Loucy (cell line): Measurements from ENCODE around the gene TRIO.

Experiments
- H2AFZ ChIP-seq: fragments of 200-600 bp; sonication (generic); 2 replicates; pipeline ENCODE4 v1.6.0; 2016; ENCODE audit warnings: antibody characterized with exemption, mild to moderate bottlenecking, low read length, moderate library complexity
- H3F3A ChIP-seq: fragments of 200-600 bp; 2 replicates; pipeline ENCODE4 v1.6.0; 2016; ENCODE audit warnings: antibody characterized with exemption, low read depth, mild to moderate bottlenecking
- H3K27me3 ChIP-seq: fragments of 200-600 bp; sonication (generic); 2 replicates; pipeline ENCODE4 v1.6.1; 2014; ENCODE audit warnings: low read length, mild to moderate bottlenecking; ENCODE audit not compliant: insufficient read depth, poor library complexity, severe bottlenecking
- H3K36me3 ChIP-seq: fragments of 200-600 bp; sonication (generic); 2 replicates; pipeline ENCODE4 v1.6.1; 2016; ENCODE audit warnings: low read length; ENCODE audit not compliant: insufficient read depth
- H3K4me1 ChIP-seq: fragments of 200-600 bp; sonication (generic); 2 replicates; pipeline ENCODE4 v1.5.1; 2014; ENCODE audit warnings: low read length, mild to moderate bottlenecking; ENCODE audit not compliant: insufficient read depth, poor library complexity, severe bottlenecking
- H3K4me2 ChIP-seq: fragments of 200-600 bp; sonication (generic); 2 replicates; pipeline ENCODE4 v1.6.0; 2014; ENCODE audit warnings: antibody characterized with exemption, low read length, low read depth, mild to moderate bottlenecking; ENCODE audit not compliant: poor library complexity, severe bottlenecking
- H3K4me3 ChIP-seq: fragments of 200-600 bp; sonication (generic); 2 replicates; pipeline ENCODE4 v1.5.1; 2014; ENCODE audit warnings: low read length, mild to moderate bottlenecking, mixed read lengths; ENCODE audit not compliant: poor library complexity, severe bottlenecking
- H3K79me2 ChIP-seq: fragments of 200-600 bp; sonication (generic); 2 replicates; pipeline ENCODE4 v1.6.1; 2014; ENCODE audit warnings: low read length; ENCODE audit not compliant: insufficient read depth
- H3K9ac ChIP-seq: fragments of 200-600 bp; sonication (generic); 2 replicates; pipeline ENCODE4 v1.6.0; 2014; ENCODE audit warnings: mild to moderate bottlenecking, low read depth, low read length, moderate library complexity; ENCODE audit not compliant: poor library complexity, severe bottlenecking
- H3K9me2 ChIP-seq: fragments of 200-600 bp; sonication (generic); replicated peaks from 2 replicates; pipeline ENCODE4 v1.6.1; 2016; ENCODE audit warnings: low read depth, low read length, mixed read lengths
- H3K9me3 ChIP-seq: fragments of 200-600 bp; sonication (generic); 2 replicates; pipeline ENCODE4 v1.6.1; 2014; ENCODE audit warnings: mild to moderate bottlenecking, antibody characterized with exemption, low read length, low read depth; ENCODE audit not compliant: insufficient read depth
- H4K20me1 ChIP-seq: fragments of 200-600 bp; sonication (generic); 2 replicates; pipeline ENCODE4 v1.6.0; 2014; ENCODE audit warnings: antibody characterized with exemption, low read length, mild to moderate bottlenecking; ENCODE audit not compliant: insufficient read depth, poor library complexity, severe bottlenecking
- CTCF ChIP-seq: fragments of 200-600 bp; sonication (generic); conservative IDR thresholded peaks from 2 replicates; pipeline ENCODE4 v1.5.1; 2014; ENCODE audit warnings: mild to moderate bottlenecking, antibody characterized with exemption, low read length
- EZH2phosphoT487 ChIP-seq: fragments of 200-600 bp; IDR thresholded peaks from 2 replicates; pipeline ENCODE4 v1.6.1; 2018; ENCODE audit warnings: antibody characterized with exemption, mild to moderate bottlenecking, moderate library complexity, borderline replicate concordance

Gene TRIO

GRCh38 chr5:14509556-14509955 lies 366.4 kb downstream of the TRIO start:
- Histone ChIP-seq H3K4me1 (no peaks in the 10 kb centered on the region), H3K27me3 (no peaks in the 10 kb centered on the region), H4K20me1 (no peaks in the 10 kb centered on the region), H3K36me3 (peaks cover 9% of the 10 kb centered on the region; the same call in 1 of the 2 replicates), H3K4me3 (no peak overlapping the region), H3K79me2 (no peaks in the 10 kb centered on the region), H3K9me2 (no peaks in the 10 kb centered on the region), H3K4me2 (no peak overlapping the region), H3K9ac (no peak overlapping the region), H2AFZ (no peak overlapping the region), H3K9me3 (no peaks in the 10 kb centered on the region), H3F3A (no peaks in the 10 kb centered on the region)
- TF ChIP-seq CTCF (no peak), EZH2phosphoT487 (no peak)

- Histone ChIP-seq H3K9ac (no peak overlapping the region), H4K20me1 (no peaks in the 10 kb centered on the region), H3K4me1 (no peaks in the 10 kb centered on the region), H3K36me3 (peaks cover 9% of the 10 kb centered on the region; the same call in 1 of the 2 replicates), H3K9me2 (no peaks in the 10 kb centered on the region), H3K4me2 (no peak overlapping the region), H3K4me3 (no peak overlapping the region), H3K9me3 (no peaks in the 10 kb centered on the region), H3K27me3 (no peaks in the 10 kb centered on the region), H3F3A (no peaks in the 10 kb centered on the region), H2AFZ (no peak overlapping the region), H3K79me2 (no peaks in the 10 kb centered on the region)
- no peak for TF ChIP-seq EZH2phosphoT487
- TF ChIP-seq CTCF, result no peak
These were observed 367.1 kb downstream of the TRIO start for GRCh38 chr5:14510156-14510734.

GRCh38 chr5:14510880-14511279 lies 367.7 kb downstream of the TRIO start:
- TF ChIP-seq CTCF (no peak), EZH2phosphoT487 (no peak)
- no peak overlapping the region for H3K9ac ChIP-seq
- no peak overlapping the region for H3K4me2 ChIP-seq

More at GRCh38 chr5:14510880-14511279, 367.7 kb downstream of the TRIO start:
- Histone ChIP-seq H3K9me3 (no peaks in the 10 kb centered on the region), H3K27me3 (no peaks in the 10 kb centered on the region), H3K9me2 (no peaks in the 10 kb centered on the region), H4K20me1 (no peaks in the 10 kb centered on the region), H3K4me3 (no peak overlapping the region), H3F3A (no peaks in the 10 kb centered on the region), H3K79me2 (no peaks in the 10 kb centered on the region), H2AFZ (no peak overlapping the region), H3K36me3 (peaks cover 9% of the 10 kb centered on the region; the same call in 1 of the 2 replicates), H3K4me1 (no peaks in the 10 kb centered on the region)
